GM23338 (cell line): ENCODE results near the gene MIAT.

ENCODE experiments used
- CREB1 ChIP-seq: fragments of 250-450 bp; sonication (Bioruptor Pico); IDR thresholded peaks from 2 replicates; pipeline ENCODE4 v1.5.0; 2020; ENCODE audit warnings: low read depth, mild to moderate bottlenecking, moderate library complexity
- EZH2 ChIP-seq: fragments of 200-600 bp; sonication (generic); IDR thresholded peaks from one replicate; pipeline ENCODE4 v1.8.0; 2017; ENCODE audit warnings: antibody characterized with exemption, mild to moderate bottlenecking, low read depth; ENCODE audit not compliant: unreplicated experiment
- EZH2phosphoT487 ChIP-seq: fragments of 200-600 bp; sonication (generic); IDR thresholded peaks from one replicate; pipeline ENCODE4 v1.8.1; 2018; ENCODE audit warnings: antibody characterized with exemption; ENCODE audit not compliant: unreplicated experiment
- NANOG ChIP-seq: IDR thresholded peaks from 2 replicates; pipeline ENCODE4 v1.6.1; 2016; ENCODE audit warnings: antibody characterized with exemption, borderline replicate concordance
- POLR2AphosphoS5 ChIP-seq: IDR thresholded peaks from 2 replicates; pipeline ENCODE4 v1.6.1; 2016; ENCODE audit warnings: antibody characterized with exemption, low read depth
- STAT1 ChIP-seq: IDR thresholded peaks from one replicate; pipeline ENCODE4 v1.6.1; 2016; ENCODE audit warnings: antibody characterized with exemption; ENCODE audit not compliant: unreplicated experiment
- TF ChIP-seq, protein P1 (sequence below), 2 experiments: fragments of 200-600 bp in 1 of 2; sonication (generic) in 1 of 2; conservative IDR thresholded peaks; 2 replicates each; pipeline versions ENCODE4 v1.5.1 to v1.6.1; 2016 to 2017; ENCODE audit warnings: antibody characterized with exemption in 2 of 2, low read depth in 2 of 2, mild to moderate bottlenecking in 2 of 2, moderate library complexity in 1 of 2
- TF ChIP-seq, protein P2 (sequence below): IDR thresholded peaks from one replicate; pipeline ENCODE4 v1.6.1; 2018; ENCODE audit warnings: antibody characterized with exemption; ENCODE audit not compliant: unreplicated experiment

DNA sequence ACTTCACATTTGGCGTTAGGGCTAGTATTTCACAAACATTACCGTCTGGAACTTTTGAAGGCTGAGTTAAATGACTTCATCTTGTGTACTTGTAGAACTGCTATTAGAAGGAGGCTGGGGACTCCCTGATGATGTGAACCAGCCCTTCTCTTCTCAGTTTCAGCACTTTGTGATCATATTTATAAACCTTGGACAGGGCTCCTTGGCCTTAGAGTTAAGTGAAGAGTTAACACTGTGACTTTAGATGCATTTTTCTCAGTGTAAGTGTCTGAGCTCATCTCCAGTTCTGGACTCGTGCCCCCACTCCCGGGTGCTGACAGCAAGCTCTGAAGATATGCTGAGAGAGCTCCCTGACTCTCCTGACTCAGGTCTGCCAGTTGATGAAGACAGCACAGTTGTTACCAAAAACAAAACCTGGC, 8.4 kb downstream of the MIAT start:
- TF ChIP-seq EZH2: no peak
- TF ChIP-seq, protein P1, sequence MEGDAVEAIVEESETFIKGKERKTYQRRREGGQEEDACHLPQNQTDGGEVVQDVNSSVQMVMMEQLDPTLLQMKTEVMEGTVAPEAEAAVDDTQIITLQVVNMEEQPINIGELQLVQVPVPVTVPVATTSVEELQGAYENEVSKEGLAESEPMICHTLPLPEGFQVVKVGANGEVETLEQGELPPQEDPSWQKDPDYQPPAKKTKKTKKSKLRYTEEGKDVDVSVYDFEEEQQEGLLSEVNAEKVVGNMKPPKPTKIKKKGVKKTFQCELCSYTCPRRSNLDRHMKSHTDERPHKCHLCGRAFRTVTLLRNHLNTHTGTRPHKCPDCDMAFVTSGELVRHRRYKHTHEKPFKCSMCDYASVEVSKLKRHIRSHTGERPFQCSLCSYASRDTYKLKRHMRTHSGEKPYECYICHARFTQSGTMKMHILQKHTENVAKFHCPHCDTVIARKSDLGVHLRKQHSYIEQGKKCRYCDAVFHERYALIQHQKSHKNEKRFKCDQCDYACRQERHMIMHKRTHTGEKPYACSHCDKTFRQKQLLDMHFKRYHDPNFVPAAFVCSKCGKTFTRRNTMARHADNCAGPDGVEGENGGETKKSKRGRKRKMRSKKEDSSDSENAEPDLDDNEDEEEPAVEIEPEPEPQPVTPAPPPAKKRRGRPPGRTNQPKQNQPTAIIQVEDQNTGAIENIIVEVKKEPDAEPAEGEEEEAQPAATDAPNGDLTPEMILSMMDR (conservative IDR thresholded peaks at IDR 0.05; ENCODE audit: low read depth in 2 of 2): no peak
- TF ChIP-seq STAT1: no peak
- TF ChIP-seq EZH2phosphoT487: no peak
- TF ChIP-seq POLR2AphosphoS5: no peak
- TF ChIP-seq, protein P2, sequence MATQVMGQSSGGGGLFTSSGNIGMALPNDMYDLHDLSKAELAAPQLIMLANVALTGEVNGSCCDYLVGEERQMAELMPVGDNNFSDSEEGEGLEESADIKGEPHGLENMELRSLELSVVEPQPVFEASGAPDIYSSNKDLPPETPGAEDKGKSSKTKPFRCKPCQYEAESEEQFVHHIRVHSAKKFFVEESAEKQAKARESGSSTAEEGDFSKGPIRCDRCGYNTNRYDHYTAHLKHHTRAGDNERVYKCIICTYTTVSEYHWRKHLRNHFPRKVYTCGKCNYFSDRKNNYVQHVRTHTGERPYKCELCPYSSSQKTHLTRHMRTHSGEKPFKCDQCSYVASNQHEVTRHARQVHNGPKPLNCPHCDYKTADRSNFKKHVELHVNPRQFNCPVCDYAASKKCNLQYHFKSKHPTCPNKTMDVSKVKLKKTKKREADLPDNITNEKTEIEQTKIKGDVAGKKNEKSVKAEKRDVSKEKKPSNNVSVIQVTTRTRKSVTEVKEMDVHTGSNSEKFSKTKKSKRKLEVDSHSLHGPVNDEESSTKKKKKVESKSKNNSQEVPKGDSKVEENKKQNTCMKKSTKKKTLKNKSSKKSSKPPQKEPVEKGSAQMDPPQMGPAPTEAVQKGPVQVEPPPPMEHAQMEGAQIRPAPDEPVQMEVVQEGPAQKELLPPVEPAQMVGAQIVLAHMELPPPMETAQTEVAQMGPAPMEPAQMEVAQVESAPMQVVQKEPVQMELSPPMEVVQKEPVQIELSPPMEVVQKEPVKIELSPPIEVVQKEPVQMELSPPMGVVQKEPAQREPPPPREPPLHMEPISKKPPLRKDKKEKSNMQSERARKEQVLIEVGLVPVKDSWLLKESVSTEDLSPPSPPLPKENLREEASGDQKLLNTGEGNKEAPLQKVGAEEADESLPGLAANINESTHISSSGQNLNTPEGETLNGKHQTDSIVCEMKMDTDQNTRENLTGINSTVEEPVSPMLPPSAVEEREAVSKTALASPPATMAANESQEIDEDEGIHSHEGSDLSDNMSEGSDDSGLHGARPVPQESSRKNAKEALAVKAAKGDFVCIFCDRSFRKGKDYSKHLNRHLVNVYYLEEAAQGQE: no peak
- no peak for TF ChIP-seq CREB1 (CRISPR knock-in tag)
- TF ChIP-seq NANOG: no peak
